ENCODE measurements around the gene DESI1.

DNA sequence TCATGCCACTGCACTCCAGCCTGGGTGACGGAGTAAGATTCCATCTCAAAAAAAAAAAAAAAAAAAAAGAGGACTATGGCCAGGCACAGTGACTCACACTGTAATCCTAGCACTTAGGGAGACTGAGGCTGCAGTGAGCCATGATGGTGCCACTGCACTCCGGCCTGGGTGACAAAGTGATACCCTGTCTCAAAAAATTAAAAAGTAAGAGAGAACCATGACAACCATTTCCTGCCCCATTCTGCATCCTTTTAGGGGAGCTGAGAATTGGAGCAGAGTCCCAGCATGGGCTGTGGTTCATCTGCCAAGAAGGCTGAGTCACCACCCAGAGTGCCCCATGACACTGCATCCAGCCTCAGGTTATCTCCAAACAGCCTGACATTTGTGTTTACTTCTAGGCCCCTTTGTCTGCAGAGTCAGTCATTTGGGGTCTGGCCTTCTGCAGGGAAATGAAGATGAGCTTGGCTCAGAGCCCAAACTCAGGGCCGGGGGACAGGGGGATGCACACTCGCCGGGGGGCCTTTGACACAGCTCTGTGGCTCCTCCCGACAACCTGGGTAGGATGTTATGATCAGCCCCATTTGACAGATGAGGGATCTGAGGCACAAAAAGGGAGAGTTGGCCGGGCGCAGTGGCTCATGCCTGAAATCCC lies 55.3 kb downstream of the DESI1 start:
- TF ChIP-seq, protein P1, sequence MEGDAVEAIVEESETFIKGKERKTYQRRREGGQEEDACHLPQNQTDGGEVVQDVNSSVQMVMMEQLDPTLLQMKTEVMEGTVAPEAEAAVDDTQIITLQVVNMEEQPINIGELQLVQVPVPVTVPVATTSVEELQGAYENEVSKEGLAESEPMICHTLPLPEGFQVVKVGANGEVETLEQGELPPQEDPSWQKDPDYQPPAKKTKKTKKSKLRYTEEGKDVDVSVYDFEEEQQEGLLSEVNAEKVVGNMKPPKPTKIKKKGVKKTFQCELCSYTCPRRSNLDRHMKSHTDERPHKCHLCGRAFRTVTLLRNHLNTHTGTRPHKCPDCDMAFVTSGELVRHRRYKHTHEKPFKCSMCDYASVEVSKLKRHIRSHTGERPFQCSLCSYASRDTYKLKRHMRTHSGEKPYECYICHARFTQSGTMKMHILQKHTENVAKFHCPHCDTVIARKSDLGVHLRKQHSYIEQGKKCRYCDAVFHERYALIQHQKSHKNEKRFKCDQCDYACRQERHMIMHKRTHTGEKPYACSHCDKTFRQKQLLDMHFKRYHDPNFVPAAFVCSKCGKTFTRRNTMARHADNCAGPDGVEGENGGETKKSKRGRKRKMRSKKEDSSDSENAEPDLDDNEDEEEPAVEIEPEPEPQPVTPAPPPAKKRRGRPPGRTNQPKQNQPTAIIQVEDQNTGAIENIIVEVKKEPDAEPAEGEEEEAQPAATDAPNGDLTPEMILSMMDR (IDR thresholded peaks at IDR 0.05), result no peak
- no peak for TF ChIP-seq EZH2 (IDR thresholded peaks at IDR 0.05; ENCODE audit: borderline replicate concordance, insufficient read depth, low read depth, low read length, poor library complexity, severe bottlenecking)

All from B cell (primary cell).